ENCODE measurements around the gene SDK1. TPM values are rescaled to one million over a fixed set of nuclear protein-coding genes. Genes with fewer than 3 reads are reported as not detected.

The SDK1 gene
- total RNA-seq, 1 experiment from 2014 or later = 9.3 TPM

DNA sequence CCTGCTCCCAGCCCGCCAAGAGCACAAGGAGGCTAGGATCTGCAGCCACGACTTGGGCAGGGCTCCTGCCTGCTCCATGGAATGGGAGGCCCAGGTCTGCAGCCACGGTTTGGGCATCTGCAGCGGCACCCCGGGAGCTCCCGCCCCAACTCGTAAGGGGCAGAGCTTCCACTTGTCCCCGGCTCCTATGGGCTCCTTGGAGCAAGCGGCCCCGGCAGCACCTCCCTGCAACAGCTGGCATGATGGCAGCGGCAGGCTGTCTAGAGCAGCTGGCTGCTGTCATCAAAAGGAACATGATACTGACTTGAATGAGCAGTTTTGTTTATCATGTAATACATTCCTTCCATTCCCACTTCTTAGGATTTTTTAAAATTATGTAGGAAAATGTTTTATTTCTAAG is 697.0 kb downstream of the SDK1 start:
- ChIA-PET POLR2A (no interaction called here), CTCF (no interaction called here)
- Mint-ChIP-seq H3K4me3 (no peak overlapping the region), H3K27ac (no peak overlapping the region), H3K9me3 (no peaks in the 10 kb centered on the region), H3K27me3 (ENCODE audit: low read depth) (no peaks in the 10 kb centered on the region), H3K36me3 (no peaks in the 10 kb centered on the region), H3K4me1 (peaks cover 8% of the 10 kb centered on the region)
- ATAC-seq (no peak), DNase-seq (ENCODE audit: low spot score) (no peak)
- no peak for TF ChIP-seq JUN (CRISPR knock-in tag; IDR thresholded peaks at IDR 0.05)
- no peak for TF ChIP-seq ZNF232 (CRISPR knock-in tag; IDR thresholded peaks at IDR 0.05)
- TF ChIP-seq ZNF671 (CRISPR knock-in tag; IDR thresholded peaks at IDR 0.05) = no peak
- no peak for TF ChIP-seq JAZF1 (CRISPR knock-in tag; IDR thresholded peaks at IDR 0.05)
- TF ChIP-seq, protein P1, sequence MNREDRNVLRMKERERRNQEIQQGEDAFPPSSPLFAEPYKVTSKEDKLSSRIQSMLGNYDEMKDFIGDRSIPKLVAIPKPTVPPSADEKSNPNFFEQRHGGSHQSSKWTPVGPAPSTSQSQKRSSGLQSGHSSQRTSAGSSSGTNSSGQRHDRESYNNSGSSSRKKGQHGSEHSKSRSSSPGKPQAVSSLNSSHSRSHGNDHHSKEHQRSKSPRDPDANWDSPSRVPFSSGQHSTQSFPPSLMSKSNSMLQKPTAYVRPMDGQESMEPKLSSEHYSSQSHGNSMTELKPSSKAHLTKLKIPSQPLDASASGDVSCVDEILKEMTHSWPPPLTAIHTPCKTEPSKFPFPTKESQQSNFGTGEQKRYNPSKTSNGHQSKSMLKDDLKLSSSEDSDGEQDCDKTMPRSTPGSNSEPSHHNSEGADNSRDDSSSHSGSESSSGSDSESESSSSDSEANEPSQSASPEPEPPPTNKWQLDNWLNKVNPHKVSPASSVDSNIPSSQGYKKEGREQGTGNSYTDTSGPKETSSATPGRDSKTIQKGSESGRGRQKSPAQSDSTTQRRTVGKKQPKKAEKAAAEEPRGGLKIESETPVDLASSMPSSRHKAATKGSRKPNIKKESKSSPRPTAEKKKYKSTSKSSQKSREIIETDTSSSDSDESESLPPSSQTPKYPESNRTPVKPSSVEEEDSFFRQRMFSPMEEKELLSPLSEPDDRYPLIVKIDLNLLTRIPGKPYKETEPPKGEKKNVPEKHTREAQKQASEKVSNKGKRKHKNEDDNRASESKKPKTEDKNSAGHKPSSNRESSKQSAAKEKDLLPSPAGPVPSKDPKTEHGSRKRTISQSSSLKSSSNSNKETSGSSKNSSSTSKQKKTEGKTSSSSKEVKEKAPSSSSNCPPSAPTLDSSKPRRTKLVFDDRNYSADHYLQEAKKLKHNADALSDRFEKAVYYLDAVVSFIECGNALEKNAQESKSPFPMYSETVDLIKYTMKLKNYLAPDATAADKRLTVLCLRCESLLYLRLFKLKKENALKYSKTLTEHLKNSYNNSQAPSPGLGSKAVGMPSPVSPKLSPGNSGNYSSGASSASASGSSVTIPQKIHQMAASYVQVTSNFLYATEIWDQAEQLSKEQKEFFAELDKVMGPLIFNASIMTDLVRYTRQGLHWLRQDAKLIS (CRISPR knock-in tag; IDR thresholded peaks at IDR 0.05; ENCODE audit: borderline replicate concordance) = no peak
- TF ChIP-seq EMX1 (CRISPR knock-in tag; IDR thresholded peaks at IDR 0.05) = no peak
- TF ChIP-seq, protein P2, sequence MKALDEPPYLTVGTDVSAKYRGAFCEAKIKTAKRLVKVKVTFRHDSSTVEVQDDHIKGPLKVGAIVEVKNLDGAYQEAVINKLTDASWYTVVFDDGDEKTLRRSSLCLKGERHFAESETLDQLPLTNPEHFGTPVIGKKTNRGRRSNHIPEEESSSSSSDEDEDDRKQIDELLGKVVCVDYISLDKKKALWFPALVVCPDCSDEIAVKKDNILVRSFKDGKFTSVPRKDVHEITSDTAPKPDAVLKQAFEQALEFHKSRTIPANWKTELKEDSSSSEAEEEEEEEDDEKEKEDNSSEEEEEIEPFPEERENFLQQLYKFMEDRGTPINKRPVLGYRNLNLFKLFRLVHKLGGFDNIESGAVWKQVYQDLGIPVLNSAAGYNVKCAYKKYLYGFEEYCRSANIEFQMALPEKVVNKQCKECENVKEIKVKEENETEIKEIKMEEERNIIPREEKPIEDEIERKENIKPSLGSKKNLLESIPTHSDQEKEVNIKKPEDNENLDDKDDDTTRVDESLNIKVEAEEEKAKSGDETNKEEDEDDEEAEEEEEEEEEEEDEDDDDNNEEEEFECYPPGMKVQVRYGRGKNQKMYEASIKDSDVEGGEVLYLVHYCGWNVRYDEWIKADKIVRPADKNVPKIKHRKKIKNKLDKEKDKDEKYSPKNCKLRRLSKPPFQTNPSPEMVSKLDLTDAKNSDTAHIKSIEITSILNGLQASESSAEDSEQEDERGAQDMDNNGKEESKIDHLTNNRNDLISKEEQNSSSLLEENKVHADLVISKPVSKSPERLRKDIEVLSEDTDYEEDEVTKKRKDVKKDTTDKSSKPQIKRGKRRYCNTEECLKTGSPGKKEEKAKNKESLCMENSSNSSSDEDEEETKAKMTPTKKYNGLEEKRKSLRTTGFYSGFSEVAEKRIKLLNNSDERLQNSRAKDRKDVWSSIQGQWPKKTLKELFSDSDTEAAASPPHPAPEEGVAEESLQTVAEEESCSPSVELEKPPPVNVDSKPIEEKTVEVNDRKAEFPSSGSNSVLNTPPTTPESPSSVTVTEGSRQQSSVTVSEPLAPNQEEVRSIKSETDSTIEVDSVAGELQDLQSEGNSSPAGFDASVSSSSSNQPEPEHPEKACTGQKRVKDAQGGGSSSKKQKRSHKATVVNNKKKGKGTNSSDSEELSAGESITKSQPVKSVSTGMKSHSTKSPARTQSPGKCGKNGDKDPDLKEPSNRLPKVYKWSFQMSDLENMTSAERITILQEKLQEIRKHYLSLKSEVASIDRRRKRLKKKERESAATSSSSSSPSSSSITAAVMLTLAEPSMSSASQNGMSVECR (CRISPR knock-in tag; IDR thresholded peaks at IDR 0.05; ENCODE audit: borderline replicate concordance) = no peak
- TF ChIP-seq, protein P3, sequence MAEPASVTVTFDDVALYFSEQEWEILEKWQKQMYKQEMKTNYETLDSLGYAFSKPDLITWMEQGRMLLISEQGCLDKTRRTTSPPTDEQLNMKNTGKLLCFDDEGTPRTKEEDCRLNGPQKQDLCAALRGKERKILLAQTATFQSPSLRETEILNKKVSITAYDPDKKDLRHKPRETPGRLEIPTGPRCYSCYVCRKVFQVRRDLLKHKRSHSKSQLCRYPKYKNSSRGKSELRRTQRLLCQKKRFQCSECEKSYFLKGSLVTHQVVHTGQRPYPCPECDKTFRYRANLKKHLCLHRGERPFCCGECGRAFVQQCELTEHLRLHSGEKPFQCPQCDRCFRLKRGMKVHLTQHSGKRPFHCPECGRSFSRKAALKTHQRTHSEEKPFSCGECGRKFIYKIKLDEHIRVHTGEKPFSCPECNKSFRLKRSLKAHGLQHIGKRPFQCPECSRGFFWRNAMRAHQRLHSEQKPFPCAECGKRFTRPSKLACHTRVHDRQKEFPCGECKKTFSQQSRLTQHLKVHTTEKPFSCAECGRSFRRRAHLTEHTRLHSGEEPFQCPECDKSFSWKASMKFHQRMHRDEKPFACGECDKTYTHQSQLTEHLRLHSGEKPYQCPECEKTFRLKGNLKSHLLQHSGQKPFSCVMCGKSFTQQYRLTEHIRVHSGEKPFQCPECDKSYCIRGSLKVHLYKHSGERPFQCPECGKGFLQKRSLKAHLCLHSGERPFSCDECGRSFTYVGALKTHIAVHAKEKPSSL (CRISPR knock-in tag; conservative IDR thresholded peaks at IDR 0.05) = no peak
- TF ChIP-seq, protein P4, sequence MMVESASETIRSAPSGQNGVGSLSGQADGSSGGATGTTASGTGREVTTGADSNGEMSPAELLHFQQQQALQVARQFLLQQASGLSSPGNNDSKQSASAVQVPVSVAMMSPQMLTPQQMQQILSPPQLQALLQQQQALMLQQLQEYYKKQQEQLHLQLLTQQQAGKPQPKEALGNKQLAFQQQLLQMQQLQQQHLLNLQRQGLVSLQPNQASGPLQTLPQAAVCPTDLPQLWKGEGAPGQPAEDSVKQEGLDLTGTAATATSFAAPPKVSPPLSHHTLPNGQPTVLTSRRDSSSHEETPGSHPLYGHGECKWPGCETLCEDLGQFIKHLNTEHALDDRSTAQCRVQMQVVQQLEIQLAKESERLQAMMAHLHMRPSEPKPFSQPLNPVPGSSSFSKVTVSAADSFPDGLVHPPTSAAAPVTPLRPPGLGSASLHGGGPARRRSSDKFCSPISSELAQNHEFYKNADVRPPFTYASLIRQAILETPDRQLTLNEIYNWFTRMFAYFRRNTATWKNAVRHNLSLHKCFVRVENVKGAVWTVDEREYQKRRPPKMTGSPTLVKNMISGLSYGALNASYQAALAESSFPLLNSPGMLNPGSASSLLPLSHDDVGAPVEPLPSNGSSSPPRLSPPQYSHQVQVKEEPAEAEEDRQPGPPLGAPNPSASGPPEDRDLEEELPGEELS (CRISPR knock-in tag; IDR thresholded peaks at IDR 0.05) = no peak
- TF ChIP-seq, protein P5, sequence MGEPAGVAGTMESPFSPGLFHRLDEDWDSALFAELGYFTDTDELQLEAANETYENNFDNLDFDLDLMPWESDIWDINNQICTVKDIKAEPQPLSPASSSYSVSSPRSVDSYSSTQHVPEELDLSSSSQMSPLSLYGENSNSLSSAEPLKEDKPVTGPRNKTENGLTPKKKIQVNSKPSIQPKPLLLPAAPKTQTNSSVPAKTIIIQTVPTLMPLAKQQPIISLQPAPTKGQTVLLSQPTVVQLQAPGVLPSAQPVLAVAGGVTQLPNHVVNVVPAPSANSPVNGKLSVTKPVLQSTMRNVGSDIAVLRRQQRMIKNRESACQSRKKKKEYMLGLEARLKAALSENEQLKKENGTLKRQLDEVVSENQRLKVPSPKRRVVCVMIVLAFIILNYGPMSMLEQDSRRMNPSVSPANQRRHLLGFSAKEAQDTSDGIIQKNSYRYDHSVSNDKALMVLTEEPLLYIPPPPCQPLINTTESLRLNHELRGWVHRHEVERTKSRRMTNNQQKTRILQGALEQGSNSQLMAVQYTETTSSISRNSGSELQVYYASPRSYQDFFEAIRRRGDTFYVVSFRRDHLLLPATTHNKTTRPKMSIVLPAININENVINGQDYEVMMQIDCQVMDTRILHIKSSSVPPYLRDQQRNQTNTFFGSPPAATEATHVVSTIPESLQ (CRISPR knock-in tag; IDR thresholded peaks at IDR 0.05) = no peak
- no peak for TF ChIP-seq FOXK1 (CRISPR knock-in tag; IDR thresholded peaks at IDR 0.05)
- TF ChIP-seq, protein P6, sequence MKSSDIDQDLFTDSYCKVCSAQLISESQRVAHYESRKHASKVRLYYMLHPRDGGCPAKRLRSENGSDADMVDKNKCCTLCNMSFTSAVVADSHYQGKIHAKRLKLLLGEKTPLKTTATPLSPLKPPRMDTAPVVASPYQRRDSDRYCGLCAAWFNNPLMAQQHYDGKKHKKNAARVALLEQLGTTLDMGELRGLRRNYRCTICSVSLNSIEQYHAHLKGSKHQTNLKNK (CRISPR knock-in tag; IDR thresholded peaks at IDR 0.05) = no peak
- TF ChIP-seq GABPB1 (CRISPR knock-in tag; IDR thresholded peaks at IDR 0.05) = no peak
- TF ChIP-seq, protein P7, sequence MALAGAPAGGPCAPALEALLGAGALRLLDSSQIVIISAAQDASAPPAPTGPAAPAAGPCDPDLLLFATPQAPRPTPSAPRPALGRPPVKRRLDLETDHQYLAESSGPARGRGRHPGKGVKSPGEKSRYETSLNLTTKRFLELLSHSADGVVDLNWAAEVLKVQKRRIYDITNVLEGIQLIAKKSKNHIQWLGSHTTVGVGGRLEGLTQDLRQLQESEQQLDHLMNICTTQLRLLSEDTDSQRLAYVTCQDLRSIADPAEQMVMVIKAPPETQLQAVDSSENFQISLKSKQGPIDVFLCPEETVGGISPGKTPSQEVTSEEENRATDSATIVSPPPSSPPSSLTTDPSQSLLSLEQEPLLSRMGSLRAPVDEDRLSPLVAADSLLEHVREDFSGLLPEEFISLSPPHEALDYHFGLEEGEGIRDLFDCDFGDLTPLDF (CRISPR knock-in tag; IDR thresholded peaks at IDR 0.05) = no peak
- TF ChIP-seq, protein P8, sequence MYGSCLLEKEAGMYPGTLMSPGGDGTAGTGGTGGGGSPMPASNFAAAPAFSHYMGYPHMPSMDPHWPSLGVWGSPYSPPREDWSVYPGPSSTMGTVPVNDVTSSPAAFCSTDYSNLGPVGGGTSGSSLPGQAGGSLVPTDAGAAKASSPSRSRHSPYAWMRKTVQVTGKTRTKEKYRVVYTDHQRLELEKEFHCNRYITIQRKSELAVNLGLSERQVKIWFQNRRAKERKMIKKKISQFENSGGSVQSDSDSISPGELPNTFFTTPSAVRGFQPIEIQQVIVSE (CRISPR knock-in tag; IDR thresholded peaks at IDR 0.05; ENCODE audit: borderline replicate concordance) = no peak
- TF ChIP-seq MXD4 (CRISPR knock-in tag; IDR thresholded peaks at IDR 0.05; ENCODE audit: borderline replicate concordance) = no peak
- no peak for TF ChIP-seq ZNF121 (CRISPR knock-in tag; IDR thresholded peaks at IDR 0.05)
- no peak for TF ChIP-seq NFYB (CRISPR knock-in tag; conservative IDR thresholded peaks at IDR 0.05; ENCODE audit: low read depth)
- no peak for TF ChIP-seq FOXJ3 (CRISPR knock-in tag; IDR thresholded peaks at IDR 0.05; ENCODE audit: borderline replicate concordance)
- no peak for TF ChIP-seq RELA (CRISPR knock-in tag; IDR thresholded peaks at IDR 0.05; ENCODE audit: borderline replicate concordance)

Data from WTC11 (cell line).